HG03066 (cell line): ENCODE data around the gene MSANTD4.
"Not testable (repeated sequence)": the region's sequence is repeated elsewhere in the genome, so short reads cannot be mapped to it uniquely, and the experiment has no call there.

Experiments
- ATAC-seq: cut with Tn5 transposase; IDR thresholded peaks from one replicate; pipeline ENCODE4 v1.9.1; 2021; ENCODE audit warnings: low read depth; ENCODE audit not compliant: unreplicated experiment

The MSANTD4 gene

DNA sequence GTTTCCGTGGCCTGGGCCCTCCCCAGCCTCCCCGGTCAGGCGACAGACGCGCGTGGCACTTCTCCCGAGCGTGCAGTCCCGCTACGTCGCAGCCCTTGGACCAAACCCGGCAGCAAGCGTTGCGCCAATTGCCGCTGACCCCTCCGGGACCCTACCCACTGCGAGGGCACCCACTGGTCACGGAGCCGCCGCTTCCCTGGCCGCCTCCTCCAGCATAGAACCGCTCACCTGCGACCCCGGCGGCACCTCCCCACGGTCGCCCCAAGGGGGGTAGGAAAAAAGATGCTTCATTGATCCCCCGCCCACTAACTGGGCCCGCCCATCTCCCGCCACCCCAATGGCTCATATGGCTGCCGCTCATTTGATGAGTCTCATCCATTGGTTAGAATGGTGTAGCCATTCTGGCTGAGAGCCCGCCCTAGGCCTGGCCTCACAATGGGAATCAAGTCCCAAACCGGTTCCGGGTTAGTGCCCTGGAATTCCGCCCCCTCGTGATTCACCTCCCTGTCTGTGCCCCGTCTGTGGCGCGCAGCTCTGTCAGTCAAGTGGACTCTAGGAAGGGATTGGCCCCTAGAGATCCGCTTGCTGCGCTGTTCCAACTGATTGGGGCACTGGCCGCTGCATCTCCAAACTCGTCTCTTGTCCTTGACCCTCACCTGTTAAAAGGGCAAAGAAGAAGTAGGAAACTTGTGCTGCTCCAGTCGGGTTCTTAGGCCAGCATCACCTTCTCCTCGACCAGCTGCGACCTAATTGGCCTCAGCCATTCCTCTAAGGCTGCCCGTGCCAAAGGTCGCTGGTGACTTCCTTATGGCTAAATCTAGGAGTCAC, at the start of gene MSANTD4:
TSS of gene MSANTD4 (minus strand) at position 274 of the 828 bp plus-strand sequence. CDS start 11,323 bp downstream, outside the sequence.
- ATAC-seq, result peak; percentile 96

DNA sequence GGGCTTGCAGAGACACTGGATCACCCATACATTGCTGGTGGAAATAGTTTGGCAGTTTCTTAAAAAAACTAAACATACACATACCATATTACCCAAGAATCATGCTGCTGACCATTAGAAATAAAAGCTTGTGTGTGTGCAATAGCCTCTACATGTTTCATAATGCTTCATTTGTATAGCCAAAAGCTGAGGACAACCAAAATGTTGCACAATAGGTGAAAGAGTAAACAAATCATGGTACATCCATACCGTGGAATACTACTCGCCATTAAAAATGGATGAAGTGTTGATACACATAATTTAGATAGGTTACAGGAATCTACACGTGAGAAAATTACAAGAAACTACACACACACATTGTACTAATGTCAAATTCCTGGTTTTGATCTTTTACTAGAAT, 48.6 kb upstream of the MSANTD4 start:
- no peak for ATAC-seq

GRCh38 chr11:106063009-106063408, 41.0 kb upstream of the MSANTD4 start:
- no peak for ATAC-seq

DNA sequence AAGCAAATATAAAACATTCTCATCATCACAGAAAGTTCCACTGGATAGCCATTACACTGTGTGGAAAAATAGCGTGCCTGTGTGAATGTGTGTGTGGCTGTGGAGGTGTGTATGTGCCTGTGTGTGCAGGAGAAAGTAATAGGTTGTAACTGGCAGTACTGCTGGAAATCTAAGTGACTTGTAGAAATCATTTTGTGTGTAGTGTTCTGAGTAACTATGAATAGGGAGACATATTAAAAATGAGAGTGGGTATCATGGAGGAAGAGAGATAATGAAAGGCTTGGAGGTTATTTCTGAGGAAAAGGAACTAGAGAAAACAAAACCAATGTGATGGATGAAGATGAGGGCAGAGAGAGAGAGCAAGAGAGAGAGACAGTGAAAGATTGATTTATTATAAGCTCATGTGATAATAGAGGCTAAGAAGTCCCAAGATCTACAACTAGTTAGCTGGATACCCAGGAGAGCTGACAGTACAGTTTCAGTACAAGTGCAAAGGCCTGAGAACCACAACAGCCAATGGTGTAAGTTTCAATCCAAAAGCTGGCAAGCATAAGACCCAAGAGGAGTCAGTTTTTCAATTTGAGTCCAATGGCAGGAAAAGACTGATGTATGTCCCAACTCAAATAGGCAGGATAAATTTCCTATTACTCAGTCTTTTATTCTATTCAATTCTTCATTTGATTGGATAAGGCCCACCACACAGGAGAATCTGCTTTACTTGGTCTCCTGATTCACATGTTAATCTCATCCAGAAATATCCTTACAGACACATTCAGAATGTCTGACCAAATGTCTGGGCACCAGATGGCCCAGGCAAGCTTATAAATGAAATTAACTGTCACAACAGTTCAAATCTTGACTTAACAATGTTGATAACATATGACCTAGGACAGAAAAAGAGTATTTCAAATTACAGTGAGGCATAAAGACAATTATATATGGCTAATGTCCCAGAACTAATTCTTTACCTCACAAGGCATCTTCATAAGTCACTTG, 40.2 kb upstream of the MSANTD4 start:
- no peak for ATAC-seq

DNA sequence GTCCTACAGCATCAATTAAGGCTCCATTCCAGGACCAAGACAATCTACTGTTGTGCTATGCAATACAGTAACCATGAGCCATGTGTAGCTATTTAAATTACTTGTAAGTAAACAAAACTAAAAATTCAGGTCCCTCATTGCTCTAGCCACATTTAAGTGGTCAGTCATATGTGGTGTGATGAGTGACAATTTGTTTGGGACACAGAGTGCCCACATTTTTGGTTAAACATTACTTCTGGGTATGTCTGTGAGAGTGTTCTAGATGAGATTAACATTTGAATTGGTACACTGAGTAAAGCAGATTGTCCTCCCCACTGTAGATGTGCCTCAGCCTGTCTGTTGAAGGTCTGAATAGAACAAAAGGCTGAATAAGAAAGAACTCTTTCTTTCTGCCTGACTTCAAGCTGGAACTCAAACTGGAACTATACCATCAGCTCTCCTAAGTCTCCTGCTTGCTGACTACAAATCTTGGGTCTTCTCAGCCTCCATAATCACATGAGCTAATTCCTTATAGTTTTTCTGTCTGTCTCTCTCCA, 39.3 kb upstream of the MSANTD4 start:
- ATAC-seq, result no peak

DNA sequence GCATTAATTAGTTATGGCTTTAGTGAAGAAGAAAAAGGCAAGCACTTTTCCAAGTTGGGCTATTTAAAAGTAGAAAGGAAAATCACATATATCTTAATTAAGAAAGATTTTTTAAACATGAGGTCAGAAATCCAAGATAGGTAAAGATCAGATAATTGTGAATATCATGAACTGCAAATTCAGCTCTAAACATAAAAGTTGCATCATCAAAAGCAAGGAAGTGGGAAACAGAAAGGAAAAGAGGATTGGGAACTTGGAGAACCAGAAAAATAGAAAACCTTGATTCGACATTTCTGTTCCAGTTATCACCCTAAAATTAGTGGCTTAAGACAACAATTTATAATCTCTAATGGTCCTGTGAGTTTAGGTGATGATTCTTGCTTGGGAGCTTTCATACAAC, 37.6 kb upstream of the MSANTD4 start:
- no peak for ATAC-seq

DNA sequence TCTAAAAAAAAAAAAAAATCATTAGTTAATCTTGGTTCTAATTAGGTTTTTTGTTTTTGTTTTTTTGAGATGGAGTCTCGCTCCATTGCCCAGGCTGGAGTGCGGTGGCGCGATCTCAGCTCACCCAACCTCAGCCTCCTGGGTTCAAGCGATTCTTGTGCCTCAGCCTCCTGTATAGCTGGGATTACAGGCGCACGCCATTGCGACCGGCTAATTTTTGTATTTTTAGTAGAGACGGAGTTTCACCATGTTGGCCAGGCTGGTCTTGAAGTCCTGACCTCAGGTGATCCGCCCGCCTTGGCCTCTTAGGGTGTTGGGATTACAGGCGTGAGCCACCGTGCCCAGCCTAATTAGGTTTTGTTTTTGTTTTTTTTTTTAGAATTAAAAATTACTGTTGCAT, 36.3 kb upstream of the MSANTD4 start:
- ATAC-seq, result not testable (repeated sequence)

- no peak for ATAC-seq
Observed at GRCh38 chr11:106051103-106051502, 29.1 kb upstream of the MSANTD4 start.

DNA sequence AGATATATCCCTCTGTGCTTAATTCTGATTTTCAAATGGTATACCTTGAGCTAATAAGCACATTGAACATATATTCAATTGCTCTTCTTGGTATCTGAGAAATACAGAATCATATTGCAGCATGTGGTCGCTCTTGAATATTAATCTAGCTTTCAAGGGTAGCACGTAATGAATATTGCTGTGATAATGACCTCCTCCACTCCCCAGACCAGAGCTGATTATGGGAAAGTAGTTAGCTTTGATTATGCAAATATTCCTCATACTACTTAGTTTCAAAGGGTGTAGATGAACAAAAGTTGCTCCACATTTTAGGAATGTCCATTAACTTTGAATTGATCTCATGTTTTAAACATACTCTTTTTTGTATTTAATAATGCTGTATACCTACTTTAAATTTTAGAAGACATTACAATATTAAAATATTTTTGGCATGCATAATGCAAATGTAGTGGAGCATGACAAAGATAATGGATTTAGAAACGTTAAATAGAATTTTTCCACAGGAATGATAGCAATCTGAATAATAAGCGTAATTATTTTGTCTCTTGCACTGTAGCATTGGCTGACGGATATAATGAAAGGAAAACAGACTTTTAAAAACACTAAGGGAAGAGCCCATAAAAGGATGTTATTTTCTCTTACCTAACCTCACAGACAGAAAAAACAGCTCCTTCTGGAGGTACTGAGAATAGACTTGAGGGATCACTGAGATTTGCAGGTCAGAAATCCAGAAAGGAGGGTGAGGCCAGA, 27.9 kb upstream of the MSANTD4 start:
- no peak for ATAC-seq

- ATAC-seq, result no peak
Observed at GRCh38 chr11:106047631-106048030, 25.6 kb upstream of the MSANTD4 start.

- no peak for ATAC-seq
Observed at GRCh38 chr11:106043540-106043939, 21.5 kb upstream of the MSANTD4 start.

GRCh38 chr11:106032861-106033260, 10.8 kb upstream of the MSANTD4 start:
- ATAC-seq, result no peak

DNA sequence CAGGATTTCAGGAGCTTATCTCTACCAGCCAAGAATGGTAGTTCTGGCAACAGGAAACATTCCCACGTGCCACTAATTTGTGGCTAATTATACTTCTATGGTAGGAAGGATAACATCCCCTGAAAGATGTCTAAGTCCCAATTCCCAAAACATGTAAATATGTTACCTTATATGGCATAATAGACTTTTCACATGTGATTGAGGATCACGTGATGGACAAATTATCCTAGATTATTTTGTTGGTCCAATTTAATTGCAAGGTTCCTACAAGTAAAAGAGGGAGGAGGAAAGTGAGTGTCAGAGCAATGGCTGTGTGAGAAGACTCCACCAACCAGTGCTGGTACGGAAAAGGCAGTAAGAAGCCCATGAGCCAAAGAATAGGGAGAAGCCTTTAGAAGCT, 9.9 kb upstream of the MSANTD4 start:
- ATAC-seq, result no peak

- ATAC-seq, result no peak
Observed at GRCh38 chr11:106031202-106031810, 9.3 kb upstream of the MSANTD4 start.

- no peak for ATAC-seq
Observed at GRCh38 chr11:106030609-106031008, 8.6 kb upstream of the MSANTD4 start.

DNA sequence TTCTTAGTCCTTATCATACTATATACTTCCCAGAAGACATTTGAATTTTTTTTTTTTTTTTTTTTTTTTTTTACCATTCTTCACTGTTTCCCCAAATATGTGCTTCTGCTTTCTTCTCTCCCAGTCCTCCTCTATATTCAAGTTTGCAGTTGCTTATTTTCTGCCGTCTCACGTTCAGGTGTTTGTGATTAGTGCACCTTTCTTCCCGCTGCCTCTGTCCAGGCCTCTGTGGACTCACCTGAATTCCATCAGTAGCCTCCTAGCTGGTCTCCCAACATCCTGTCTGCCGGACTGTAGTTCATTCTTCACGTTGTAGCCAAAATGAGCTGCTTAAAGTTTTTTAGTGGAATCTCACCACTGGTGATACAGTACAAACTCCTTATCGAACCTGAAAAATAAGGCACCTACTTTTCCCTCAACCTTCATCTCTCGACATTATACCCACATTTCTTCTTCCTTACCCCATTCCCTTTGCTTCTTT, 795 bp upstream of the MSANTD4 start:
- no peak for ATAC-seq

GRCh38 chr11:106021181-106021966, 666 bp downstream of the MSANTD4 start:
- ATAC-seq, result peak; percentile 13

- ATAC-seq, result no peak
Observed at GRCh38 chr11:106017093-106017492, 4.9 kb downstream of the MSANTD4 start.

- ATAC-seq, result no peak
Observed at GRCh38 chr11:106015066-106015465, 7.0 kb downstream of the MSANTD4 start.
